ENCODE data around the gene CDC26. TPM values are rescaled to one million over a fixed set of nuclear protein-coding genes. Genes with fewer than 3 reads are reported as not detected.
"Not testable (repeated sequence)": the region's sequence is repeated elsewhere in the genome, so short reads cannot be mapped to it uniquely, and the experiment has no call there.

The CDC26 gene
- total RNA-seq, 1 experiment from 2014 or later, result 22.0 TPM

DNA sequence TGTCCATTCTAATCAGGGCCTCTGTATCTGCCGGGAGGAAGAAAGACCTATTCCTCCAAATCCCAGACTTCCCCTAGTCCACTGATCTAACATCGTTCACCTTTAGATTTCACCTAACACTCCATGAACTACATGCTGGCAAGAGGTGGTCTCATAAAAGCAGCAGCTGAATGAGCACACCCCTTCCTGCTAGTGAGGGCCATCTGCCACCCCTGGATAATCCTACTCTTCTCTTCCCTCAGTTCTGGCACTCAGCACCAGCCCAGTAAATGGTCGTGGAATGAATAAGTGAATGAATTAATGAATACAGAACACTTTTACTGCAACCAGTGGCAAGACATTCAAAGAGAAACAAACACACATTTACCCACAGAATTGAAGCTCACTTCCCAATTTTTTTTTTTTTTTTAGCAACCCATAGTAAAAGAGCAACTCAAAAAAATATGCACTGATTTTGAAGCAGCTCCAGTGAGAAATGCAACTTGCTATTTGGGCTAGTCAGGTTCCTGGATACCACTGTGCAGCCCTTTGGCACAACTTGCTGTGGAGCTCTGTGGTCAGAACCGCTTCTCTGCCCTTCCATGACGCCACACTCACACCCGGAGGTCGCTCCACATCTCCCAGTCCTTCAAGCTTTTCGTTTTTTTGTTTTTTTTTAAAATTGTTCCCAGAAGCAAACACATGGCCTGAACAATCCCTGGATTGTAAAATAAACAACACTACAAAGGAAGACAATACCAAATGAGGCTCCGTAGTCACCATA, 21.6 kb upstream of the CDC26 start (continued):
- TF ChIP-seq CEBPB (IDR thresholded peaks at IDR 0.05; ENCODE audit: low read depth) (no peak), POLR2AphosphoS5 (IDR thresholded peaks at IDR 0.05; ENCODE audit: low read depth, low read length) (no peak), ZNF274 (IDR thresholded peaks at IDR 0.05; ENCODE audit: low read depth, low read length) (no peak), ZFX (IDR thresholded peaks at IDR 0.05) (no peak)

DNA sequence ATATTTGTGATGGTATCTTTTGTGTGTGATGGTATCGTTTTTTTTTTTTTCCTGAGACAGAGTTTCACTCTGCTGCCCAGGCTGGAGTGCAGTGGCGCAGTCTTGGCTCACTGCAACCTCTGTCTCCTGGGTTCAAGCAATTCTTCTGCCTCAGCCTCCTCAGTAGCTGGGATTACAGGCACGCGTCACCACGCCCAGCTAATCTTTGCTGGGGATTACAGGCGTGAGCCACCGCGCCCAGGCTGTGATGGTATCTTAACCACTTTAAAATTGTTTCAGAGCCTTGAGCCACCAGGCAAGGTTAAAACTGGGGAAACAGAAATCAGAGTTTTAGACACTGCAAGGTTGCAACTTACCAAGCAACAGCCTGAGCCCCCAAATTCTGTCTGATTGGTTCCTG, 20.9 kb upstream of the CDC26 start:
- CTCF ChIA-PET; H3K4me3 ChIP-seq (replicated peaks in 1 of 2; ENCODE audit: low read depth in 1 of 2, low read length in 2 of 2); H3K79me2 ChIP-seq (ENCODE audit: insufficient read depth, low read length); POLR2A ChIA-PET; H3K9ac ChIP-seq (ENCODE audit: low read length); H3K4me2 ChIP-seq (ENCODE audit: low read length); H3K9me2 ChIP-seq (ENCODE audit: insufficient read depth); ATAC-seq; H3K27ac ChIP-seq (ENCODE audit: low read depth, low read length); H2AFZ ChIP-seq (ENCODE audit: low read depth, low read length, poor library complexity, severe bottlenecking); H4K20me1 ChIP-seq (ENCODE audit: insufficient read depth); BruUV-seq (replicated peaks); H3K9me3 ChIP-seq (ENCODE audit: control insufficient read depth in 1 of 2, insufficient read depth in 1 of 2, low read depth in 1 of 2, low read length in 2 of 2); H3K4me1 ChIP-seq (ENCODE audit: control insufficient read depth in 1 of 2, insufficient read depth in 2 of 2, low read length in 2 of 2); H3K27me3 ChIP-seq (ENCODE audit: insufficient read depth, low read length); DNase-seq (ENCODE audit: low read depth, low spot score); intact Hi-C loops (cut with micrococcal nuclease); RAD21 ChIA-PET (ENCODE audit: low non-redundant PET in 1 of 2, low total read pairs in 2 of 2, uncharacterized antibody in 2 of 2, unreplicated experiment in 2 of 2): not testable (repeated sequence)
- peaks cover 19 to 27% of the 10 kb centered on the region in 2 experiments; a peak in 3 of 4 replicates for H3K36me3 ChIP-seq (ENCODE audit: control insufficient read depth in 1 of 2, insufficient read depth in 2 of 2, low read length in 2 of 2)

DNA sequence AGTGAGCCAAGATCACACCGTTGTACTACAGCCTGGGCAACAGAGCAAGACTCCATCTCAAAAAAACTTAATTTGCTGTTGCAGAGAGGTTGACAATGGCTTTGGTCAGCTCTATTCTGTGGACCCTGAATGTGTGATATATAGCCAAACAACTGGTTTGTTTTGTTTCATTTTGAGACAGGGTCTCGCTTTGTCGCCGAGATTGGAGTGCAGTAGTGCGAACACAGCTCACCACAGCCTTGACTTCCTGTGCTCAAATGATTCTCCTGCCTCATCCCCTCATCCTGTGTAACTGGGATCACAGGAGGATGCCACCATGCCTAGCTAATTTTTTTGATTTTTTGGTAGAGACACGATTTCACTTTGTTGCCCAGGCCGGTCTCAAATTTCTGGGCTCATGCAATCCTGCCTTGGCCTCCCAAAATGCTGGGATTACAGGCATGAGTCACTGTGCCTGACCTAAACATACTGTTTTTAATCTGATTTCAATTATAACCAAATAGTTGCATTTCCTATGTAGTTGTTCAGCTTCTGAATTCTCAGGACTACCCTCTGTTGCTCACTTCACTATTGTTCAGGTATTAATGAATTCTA, 18.0 kb upstream of the CDC26 start:
- POLR2A ChIA-PET, result no interaction called here
- RAD21 ChIA-PET (ENCODE audit: low non-redundant PET in 1 of 2, low total read pairs in 2 of 2, uncharacterized antibody in 2 of 2, unreplicated experiment in 2 of 2), result no interaction called here
- no peaks in the 10 kb centered on the region for H3K27me3 ChIP-seq (ENCODE audit: insufficient read depth, low read length)
- H3K79me2 ChIP-seq (ENCODE audit: insufficient read depth, low read length), result 0 out of 2 replicates have a peak, but pooled peaks cover 5% of the 10 kb centered on the region
- intact Hi-C loops (cut with micrococcal nuclease), result no loop called here
- no peak overlapping the region for H3K9ac ChIP-seq (ENCODE audit: low read length)
- H3K4me2 ChIP-seq (ENCODE audit: low read length), result no peak overlapping the region
- no peaks in the 10 kb centered on the region for H3K9me3 ChIP-seq (ENCODE audit: control insufficient read depth in 1 of 2, insufficient read depth in 1 of 2, low read depth in 1 of 2, low read length in 2 of 2)
- no TSS peak for BruUV-seq (replicated peaks)
- no peaks in the 10 kb centered on the region for H3K9me2 ChIP-seq (ENCODE audit: insufficient read depth)
- H3K4me3 ChIP-seq (replicated peaks in 1 of 2; ENCODE audit: low read depth in 1 of 2, low read length in 2 of 2), result no peak overlapping the region
- no peaks in the 10 kb centered on the region for H4K20me1 ChIP-seq (ENCODE audit: insufficient read depth)
- no peak overlapping the region for H3K27ac ChIP-seq (ENCODE audit: low read depth, low read length)
- peaks cover 41 to 46% of the 10 kb centered on the region in 2 experiments for H3K36me3 ChIP-seq (ENCODE audit: control insufficient read depth in 1 of 2, insufficient read depth in 2 of 2, low read length in 2 of 2)
- DNase-seq (ENCODE audit: low read depth, low spot score), result no peak
- H3K4me1 ChIP-seq (ENCODE audit: control insufficient read depth in 1 of 2, insufficient read depth in 2 of 2, low read length in 2 of 2), result no peaks in the 10 kb centered on the region
- H2AFZ ChIP-seq (ENCODE audit: low read depth, low read length, poor library complexity, severe bottlenecking), result no peak overlapping the region
- CTCF ChIA-PET, result no interaction called here
- no peak for ATAC-seq
- TF ChIP-seq TCF7L2 (IDR thresholded peaks at IDR 0.05; ENCODE audit: borderline replicate concordance, extremely low read depth, insufficient read depth, insufficient read length) (no peak), YY1 (IDR thresholded peaks at IDR 0.05; ENCODE audit: extremely low read depth, insufficient replicate concordance, low read depth, low read length) (no peak), REST (IDR thresholded peaks at IDR 0.05; ENCODE audit: low read depth) (no peak), SP1 (IDR thresholded peaks at IDR 0.05; ENCODE audit: low read depth) (no peak), ATF3 (IDR thresholded peaks at IDR 0.05) (no peak)
- TF ChIP-seq, protein P1, sequence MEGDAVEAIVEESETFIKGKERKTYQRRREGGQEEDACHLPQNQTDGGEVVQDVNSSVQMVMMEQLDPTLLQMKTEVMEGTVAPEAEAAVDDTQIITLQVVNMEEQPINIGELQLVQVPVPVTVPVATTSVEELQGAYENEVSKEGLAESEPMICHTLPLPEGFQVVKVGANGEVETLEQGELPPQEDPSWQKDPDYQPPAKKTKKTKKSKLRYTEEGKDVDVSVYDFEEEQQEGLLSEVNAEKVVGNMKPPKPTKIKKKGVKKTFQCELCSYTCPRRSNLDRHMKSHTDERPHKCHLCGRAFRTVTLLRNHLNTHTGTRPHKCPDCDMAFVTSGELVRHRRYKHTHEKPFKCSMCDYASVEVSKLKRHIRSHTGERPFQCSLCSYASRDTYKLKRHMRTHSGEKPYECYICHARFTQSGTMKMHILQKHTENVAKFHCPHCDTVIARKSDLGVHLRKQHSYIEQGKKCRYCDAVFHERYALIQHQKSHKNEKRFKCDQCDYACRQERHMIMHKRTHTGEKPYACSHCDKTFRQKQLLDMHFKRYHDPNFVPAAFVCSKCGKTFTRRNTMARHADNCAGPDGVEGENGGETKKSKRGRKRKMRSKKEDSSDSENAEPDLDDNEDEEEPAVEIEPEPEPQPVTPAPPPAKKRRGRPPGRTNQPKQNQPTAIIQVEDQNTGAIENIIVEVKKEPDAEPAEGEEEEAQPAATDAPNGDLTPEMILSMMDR (IDR thresholded peaks at IDR 0.05 in 2 of 3, conservative IDR thresholded peaks at IDR 0.05 in 1 of 3; ENCODE audit: borderline replicate concordance in 1 of 3, insufficient read depth in 1 of 3, low read depth in 2 of 3, low read length in 2 of 3), result no peak
